ENCODE data around the gene MINAR2.
A peak's percentile ranks its signal among the peaks of the same experiment; 100 is the strongest.

The MINAR2 gene

DNA sequence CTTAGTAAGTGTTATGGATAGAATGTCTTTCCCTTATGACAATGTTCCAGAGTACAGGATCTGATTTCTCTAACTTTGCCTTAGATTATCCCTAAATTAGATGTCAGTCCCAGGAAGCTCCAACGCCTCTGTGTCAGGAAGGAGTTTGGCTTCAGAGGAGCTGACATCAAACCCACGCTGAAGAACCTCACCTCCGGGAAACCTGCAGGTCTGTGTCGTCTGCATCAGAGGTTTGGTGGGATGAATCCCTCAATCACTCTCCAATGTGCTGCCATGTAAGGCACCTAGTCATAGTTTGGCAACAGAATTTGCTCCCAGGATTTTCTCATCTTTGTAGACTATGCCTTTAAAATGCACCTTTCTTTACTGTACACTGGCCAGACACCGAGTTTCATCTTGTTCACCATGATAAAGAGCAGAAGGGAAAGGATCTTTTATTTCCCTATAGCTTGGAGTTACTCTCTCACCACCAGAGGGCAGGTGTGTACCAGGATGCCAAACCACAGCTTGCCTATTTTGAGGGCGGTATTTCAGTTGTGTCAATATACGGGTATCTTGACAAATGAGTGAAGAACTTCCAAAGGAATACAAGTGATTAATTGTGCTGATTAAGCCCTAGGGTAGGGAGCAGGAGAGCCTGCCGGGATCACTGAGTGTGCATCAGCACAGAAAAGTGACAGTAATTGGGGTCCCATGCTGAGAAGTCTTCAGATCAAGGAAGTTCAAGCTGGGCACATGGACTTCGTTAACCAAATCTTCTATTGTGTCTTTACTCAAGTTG lies 23.4 kb downstream of the MINAR2 start:
- DNase-seq = peak; percentile 40

DNA sequence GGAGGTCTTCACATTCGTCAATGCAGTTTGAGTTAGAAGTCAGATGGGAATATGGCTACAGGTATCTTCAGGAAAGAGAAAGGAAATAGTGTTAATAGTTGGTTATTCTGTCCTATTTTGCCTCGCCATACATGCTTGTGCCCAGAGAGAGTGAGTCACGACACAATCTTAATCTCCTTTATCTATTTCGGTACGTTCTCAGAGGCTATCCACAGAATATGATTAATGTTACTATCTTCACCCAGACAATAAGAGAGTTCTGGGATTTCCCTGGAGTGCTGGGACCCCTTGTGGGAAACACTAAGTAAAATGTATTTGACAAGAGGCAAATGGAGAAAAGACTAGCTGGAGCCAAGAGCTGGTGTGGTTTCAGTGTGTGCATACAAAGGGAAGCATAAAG lies 25.5 kb downstream of the MINAR2 start:
- DNase-seq = no peak

DNA sequence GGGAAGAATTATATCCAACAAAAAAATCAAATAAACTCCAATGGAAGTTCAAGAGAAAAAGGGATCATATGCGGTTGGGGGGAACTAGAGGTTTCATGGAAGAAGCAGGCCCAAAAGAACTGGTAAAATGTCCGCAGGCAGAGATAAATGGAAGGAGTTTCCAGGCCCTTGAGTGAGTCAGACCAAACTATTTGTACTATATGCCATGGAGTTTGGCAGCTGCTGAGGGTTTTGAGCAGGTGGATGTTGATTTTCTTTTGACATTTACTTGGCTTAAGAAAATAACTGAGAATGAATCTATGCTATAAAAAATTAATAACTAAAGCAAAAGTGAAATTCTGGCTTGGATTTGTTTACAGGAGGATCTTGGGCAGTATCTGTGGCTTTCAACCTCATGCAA lies 33.7 kb downstream of the MINAR2 start:
- no peak for DNase-seq

DNA sequence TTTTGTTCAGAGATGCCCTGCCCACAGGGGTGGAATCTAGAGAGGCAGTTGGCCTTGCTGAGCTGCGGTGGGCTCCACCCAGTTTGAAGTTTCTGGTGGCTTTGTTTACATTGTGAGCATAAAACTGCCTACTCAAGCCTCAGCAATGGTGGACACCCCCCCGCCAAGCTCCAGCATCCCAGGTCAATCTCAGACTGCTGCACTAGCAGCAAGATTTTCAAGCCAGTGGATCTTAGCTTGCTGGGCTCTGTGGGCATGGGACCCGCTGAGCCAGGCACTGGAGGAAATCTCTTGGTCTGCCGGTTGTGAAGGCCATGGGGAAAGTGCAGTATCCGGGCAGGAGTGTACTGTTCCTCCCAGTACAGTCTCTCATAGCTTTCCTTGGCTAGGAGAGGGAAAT lies 55.5 kb downstream of the MINAR2 start:
- no peak for DNase-seq

DNA sequence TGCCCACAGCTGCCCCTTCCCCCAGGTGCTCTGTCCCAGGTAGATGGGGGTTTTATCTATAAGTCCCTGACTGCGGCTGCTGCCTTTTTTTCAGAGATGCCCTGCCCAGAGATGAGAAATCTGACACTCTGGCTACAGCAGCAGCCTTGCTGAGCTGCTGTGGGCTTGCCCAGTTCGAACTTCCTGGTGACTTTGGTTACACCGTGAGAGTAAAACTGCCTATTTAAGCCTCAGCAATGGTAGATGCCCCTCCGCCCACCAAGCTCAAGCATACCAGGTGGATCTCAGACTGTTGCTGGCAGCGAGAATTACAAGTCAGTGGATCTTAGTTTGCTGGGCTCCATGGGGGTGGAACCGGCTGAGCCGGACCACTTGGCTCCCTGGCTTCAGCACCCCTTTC lies 56.8 kb downstream of the MINAR2 start:
- no peak for DNase-seq

DNA sequence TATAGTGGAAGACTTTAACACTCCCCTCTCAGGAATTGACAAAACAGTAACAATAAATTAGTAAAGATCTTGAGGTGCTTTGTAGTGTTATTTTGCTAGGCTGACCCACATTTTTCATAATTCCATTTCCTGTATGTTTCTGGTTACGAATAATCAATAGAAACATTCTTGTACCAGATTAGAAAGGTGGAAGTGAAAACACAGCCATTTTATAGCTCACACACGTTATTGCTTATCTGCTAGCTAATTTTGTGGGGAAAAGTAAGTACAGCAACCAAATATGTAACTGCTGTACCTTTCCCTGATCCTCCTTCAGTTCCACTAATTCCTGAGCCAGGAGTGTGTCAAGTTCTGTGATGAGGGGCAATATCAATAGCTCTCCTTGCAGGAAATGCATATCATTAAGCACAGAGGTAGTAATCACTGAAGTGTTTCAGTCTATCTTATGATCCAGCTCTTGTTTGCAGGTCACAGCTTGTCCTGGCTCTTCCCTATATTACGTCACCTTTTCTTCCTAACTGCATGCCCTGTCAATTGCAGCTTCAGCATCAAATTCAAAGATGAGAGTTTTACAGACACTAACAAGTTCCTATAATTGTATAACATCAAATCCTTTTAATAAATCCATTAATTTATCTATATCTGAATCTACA lies 59.4 kb downstream of the MINAR2 start:
- no peak for DNase-seq

All from CD4-positive, alpha-beta T cell treated with Interleukin-12 subunit alpha and Interleukin-12 subunit beta, for 1 hour (primary cell).